ENCODE data around the gene SPACA6. TPM values are rescaled to one million over a fixed set of nuclear protein-coding genes. Genes with fewer than 3 reads are reported as not detected.

The SPACA6 gene
- total RNA-seq, 1 donor from 2014 or later, result 62.5 TPM

DNA sequence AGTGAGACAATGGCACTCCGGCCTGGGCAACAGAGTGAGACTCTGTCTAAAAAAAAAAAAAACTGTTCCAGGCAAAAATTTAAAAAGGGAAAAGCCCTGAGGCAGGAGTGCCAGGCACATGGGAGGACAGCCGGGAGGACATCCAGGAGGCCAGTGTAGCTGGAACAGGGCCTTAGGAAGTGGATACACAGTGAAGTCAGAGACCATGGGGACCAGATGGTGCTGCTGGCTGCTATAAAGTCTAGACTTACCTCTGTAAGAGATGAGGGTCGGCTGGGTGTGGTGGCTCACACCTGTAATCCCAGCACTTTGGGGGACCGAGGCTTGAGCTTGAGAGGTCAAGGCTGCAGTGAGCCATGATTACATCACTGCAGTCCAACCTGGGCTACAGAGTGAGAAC is 15.7 kb downstream of the SPACA6 start:
- H2AFZ ChIP-seq (ENCODE audit: low read depth, low read length), result no peak overlapping the region
- H3K27ac ChIP-seq (ENCODE audit: low read depth, low read length), result no peak overlapping the region
- Mint-ChIP-seq H3K27ac (ENCODE audit: unreplicated experiment) (no peak overlapping the region), H3K4me1 (ENCODE audit: low read depth, unreplicated experiment) (peaks cover 24% of the 10 kb centered on the region), H3K9me3 (ENCODE audit: unreplicated experiment) (peaks cover 4% of the 10 kb centered on the region), H3K36me3 (ENCODE audit: low read depth, unreplicated experiment) (peaks cover 26% of the 10 kb centered on the region), H3K27me3 (ENCODE audit: low read depth, unreplicated experiment) (no peaks in the 10 kb centered on the region), H3K4me3 (ENCODE audit: unreplicated experiment) (no peak overlapping the region)
- peaks cover 15% of the 10 kb centered on the region for H4K20me1 ChIP-seq (ENCODE audit: insufficient read depth, low read length)
- peaks cover 6% of the 10 kb centered on the region for H3K79me2 ChIP-seq (ENCODE audit: insufficient read depth, low read length)
- no peak for DNase-seq (ENCODE audit: low read depth)
- no peak overlapping the region for H3K4me2 ChIP-seq (ENCODE audit: low read length)
- H3K9me3 ChIP-seq (ENCODE audit: insufficient read depth, low read depth, low read length), result no peaks in the 10 kb centered on the region
- no peak overlapping the region for H3K4me3 ChIP-seq (ENCODE audit: insufficient read depth, low read depth, low read length)
- peaks cover 5% of the 10 kb centered on the region for H3K4me1 ChIP-seq (ENCODE audit: insufficient read depth, low read length)
- peaks cover 19% of the 10 kb centered on the region for H3K36me3 ChIP-seq (ENCODE audit: insufficient read depth, low read length)
- H3K27me3 ChIP-seq (ENCODE audit: insufficient read depth, low read length), result no peaks in the 10 kb centered on the region
- TF ChIP-seq EZH2 (IDR thresholded peaks at IDR 0.05; ENCODE audit: insufficient read depth, low read length), result no peak
- TF ChIP-seq, protein P1, sequence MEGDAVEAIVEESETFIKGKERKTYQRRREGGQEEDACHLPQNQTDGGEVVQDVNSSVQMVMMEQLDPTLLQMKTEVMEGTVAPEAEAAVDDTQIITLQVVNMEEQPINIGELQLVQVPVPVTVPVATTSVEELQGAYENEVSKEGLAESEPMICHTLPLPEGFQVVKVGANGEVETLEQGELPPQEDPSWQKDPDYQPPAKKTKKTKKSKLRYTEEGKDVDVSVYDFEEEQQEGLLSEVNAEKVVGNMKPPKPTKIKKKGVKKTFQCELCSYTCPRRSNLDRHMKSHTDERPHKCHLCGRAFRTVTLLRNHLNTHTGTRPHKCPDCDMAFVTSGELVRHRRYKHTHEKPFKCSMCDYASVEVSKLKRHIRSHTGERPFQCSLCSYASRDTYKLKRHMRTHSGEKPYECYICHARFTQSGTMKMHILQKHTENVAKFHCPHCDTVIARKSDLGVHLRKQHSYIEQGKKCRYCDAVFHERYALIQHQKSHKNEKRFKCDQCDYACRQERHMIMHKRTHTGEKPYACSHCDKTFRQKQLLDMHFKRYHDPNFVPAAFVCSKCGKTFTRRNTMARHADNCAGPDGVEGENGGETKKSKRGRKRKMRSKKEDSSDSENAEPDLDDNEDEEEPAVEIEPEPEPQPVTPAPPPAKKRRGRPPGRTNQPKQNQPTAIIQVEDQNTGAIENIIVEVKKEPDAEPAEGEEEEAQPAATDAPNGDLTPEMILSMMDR (IDR thresholded peaks at IDR 0.05; ENCODE audit: insufficient read depth, low read depth, low read length), result no peak
- FAIRE-seq, result no peak
- no peak overlapping the region for H3K9ac ChIP-seq (ENCODE audit: low read length)

DNA sequence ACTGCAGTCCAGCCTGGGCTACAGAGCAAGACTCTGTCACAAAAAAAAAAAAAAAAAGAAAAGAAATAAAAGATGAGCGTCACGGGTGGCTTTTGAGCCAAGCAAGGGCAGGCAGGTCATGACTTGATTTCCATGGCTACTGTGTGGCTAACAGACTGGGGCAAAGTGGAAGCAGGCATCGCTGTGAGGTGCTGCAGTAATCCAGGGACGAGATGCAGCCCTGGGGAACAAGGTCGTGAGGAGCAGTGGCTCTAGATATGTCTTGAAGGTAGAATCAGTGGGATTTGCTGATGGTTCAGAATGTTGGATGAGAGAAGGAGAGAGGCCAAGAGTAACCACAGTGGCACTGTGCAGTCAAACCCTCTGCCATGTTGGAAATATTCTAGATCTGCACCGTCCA is 16.4 kb downstream of the SPACA6 start:
- H3K4me1 ChIP-seq (ENCODE audit: insufficient read depth, low read length), result peaks cover 1% of the 10 kb centered on the region
- no peak for FAIRE-seq

DNA sequence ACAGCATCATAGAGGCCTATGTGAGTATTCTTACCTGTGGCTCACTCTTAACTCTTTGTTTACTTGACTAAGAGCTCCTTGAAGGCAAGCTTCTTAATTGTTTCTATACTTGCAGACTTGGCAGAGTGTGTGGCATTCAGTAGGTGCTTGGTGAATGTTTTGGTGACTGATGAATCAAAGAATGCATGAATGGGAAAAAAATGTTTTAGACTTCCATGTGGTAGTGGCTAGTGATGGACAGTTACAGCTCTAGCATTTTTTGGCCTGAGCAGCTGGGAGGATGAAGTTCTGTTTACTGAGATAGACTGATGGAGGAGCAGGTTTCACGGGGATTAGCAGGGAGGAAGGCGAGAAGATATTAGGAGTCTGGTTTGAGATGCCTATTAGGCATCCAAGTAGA is 17.0 kb downstream of the SPACA6 start:
- DNase-seq (ENCODE audit: low read depth) (peak; percentile 39), FAIRE-seq (no peak)
- Histone ChIP-seq H3K9me3 (ENCODE audit: insufficient read depth, low read depth, low read length) (no peaks in the 10 kb centered on the region), H3K4me2 (ENCODE audit: low read length) (no peak overlapping the region), H3K36me3 (ENCODE audit: insufficient read depth, low read length) (peaks cover 16% of the 10 kb centered on the region), H2AFZ (ENCODE audit: low read depth, low read length) (no peak overlapping the region), H3K79me2 (ENCODE audit: insufficient read depth, low read length) (peaks cover under 1% of the 10 kb centered on the region), H3K4me1 (ENCODE audit: insufficient read depth, low read length) (no peaks in the 10 kb centered on the region), H3K27ac (ENCODE audit: low read depth, low read length) (no peak overlapping the region), H3K4me3 (ENCODE audit: insufficient read depth, low read depth, low read length) (no peak overlapping the region), H3K9ac (ENCODE audit: low read length) (no peak overlapping the region), H4K20me1 (ENCODE audit: insufficient read depth, low read length) (peaks cover 15% of the 10 kb centered on the region), H3K27me3 (ENCODE audit: insufficient read depth, low read length) (no peaks in the 10 kb centered on the region)
- peaks cover 21% of the 10 kb centered on the region for H3K4me1 Mint-ChIP-seq (ENCODE audit: low read depth, unreplicated experiment)
- TF ChIP-seq, protein P1 (IDR thresholded peaks at IDR 0.05; ENCODE audit: insufficient read depth, low read depth, low read length), result no peak
- TF ChIP-seq EZH2 (IDR thresholded peaks at IDR 0.05; ENCODE audit: insufficient read depth, low read length), result no peak
- H3K27ac Mint-ChIP-seq (ENCODE audit: unreplicated experiment), result peak overlapping the region; percentile 83
- peaks cover under 1% of the 10 kb centered on the region for H3K27me3 Mint-ChIP-seq (ENCODE audit: low read depth, unreplicated experiment)
- H3K9me3 Mint-ChIP-seq (ENCODE audit: unreplicated experiment), result peaks cover 4% of the 10 kb centered on the region
- H3K36me3 Mint-ChIP-seq (ENCODE audit: low read depth, unreplicated experiment), result peaks cover 23% of the 10 kb centered on the region
- no peak overlapping the region for H3K4me3 Mint-ChIP-seq (ENCODE audit: unreplicated experiment)

More for the DNA sequence above, 16.4 kb downstream of the SPACA6 start:
- Histone ChIP-seq H3K9ac (ENCODE audit: low read length) (no peak overlapping the region), H4K20me1 (ENCODE audit: insufficient read depth, low read length) (peaks cover 15% of the 10 kb centered on the region), H3K27ac (ENCODE audit: low read depth, low read length) (no peak overlapping the region), H3K36me3 (ENCODE audit: insufficient read depth, low read length) (peaks cover 19% of the 10 kb centered on the region), H3K4me3 (ENCODE audit: insufficient read depth, low read depth, low read length) (no peak overlapping the region), H3K27me3 (ENCODE audit: insufficient read depth, low read length) (no peaks in the 10 kb centered on the region), H3K79me2 (ENCODE audit: insufficient read depth, low read length) (peaks cover 6% of the 10 kb centered on the region), H3K9me3 (ENCODE audit: insufficient read depth, low read depth, low read length) (no peaks in the 10 kb centered on the region), H2AFZ (ENCODE audit: low read depth, low read length) (no peak overlapping the region), H3K4me2 (ENCODE audit: low read length) (no peak overlapping the region)
- no peak for DNase-seq (ENCODE audit: low read depth)
- no peaks in the 10 kb centered on the region for H3K27me3 Mint-ChIP-seq (ENCODE audit: low read depth, unreplicated experiment)
- TF ChIP-seq, protein P1 (IDR thresholded peaks at IDR 0.05; ENCODE audit: insufficient read depth, low read depth, low read length), result no peak
- no peak for TF ChIP-seq EZH2 (IDR thresholded peaks at IDR 0.05; ENCODE audit: insufficient read depth, low read length)
- peaks cover 24% of the 10 kb centered on the region for H3K4me1 Mint-ChIP-seq (ENCODE audit: low read depth, unreplicated experiment)
- no peak overlapping the region for H3K27ac Mint-ChIP-seq (ENCODE audit: unreplicated experiment)
- peak overlapping the region; percentile 4 for H3K4me3 Mint-ChIP-seq (ENCODE audit: unreplicated experiment)
- peaks cover 26% of the 10 kb centered on the region for H3K36me3 Mint-ChIP-seq (ENCODE audit: low read depth, unreplicated experiment)
- peaks cover 4% of the 10 kb centered on the region for H3K9me3 Mint-ChIP-seq (ENCODE audit: unreplicated experiment)

Measured in astrocyte (in vitro differentiated cells and primary cell).